SU-DHL-6 (cell line): ENCODE data around the gene RBCK1.

Source experiments
- H2AFZ ChIP-seq: fragments of 200-600 bp; sonication (generic); 2 replicates; pipeline ENCODE4 v1.6.1; 2014; ENCODE audit warnings: low read depth, mild to moderate bottlenecking, moderate library complexity, mixed read lengths, antibody characterized with exemption, low read length; ENCODE audit not compliant: severe bottlenecking
- H3F3A ChIP-seq: fragments of 200-600 bp; shearing (Covaris generic); 2 replicates; pipeline ENCODE4 v1.6.0; 2016; ENCODE audit warnings: antibody characterized with exemption, mild to moderate bottlenecking; ENCODE audit not compliant: insufficient read depth
- H3K27ac ChIP-seq: fragments of 200-600 bp; sonication (generic); 2 replicates; pipeline ENCODE4 v1.5.1; 2016; ENCODE audit warnings: low read depth, mild to moderate bottlenecking, low read length, moderate library complexity, mixed read lengths
- H3K27me3 ChIP-seq: fragments of 200-600 bp; sonication (generic), shearing (Covaris generic); 2 replicates; pipeline ENCODE4 v1.6.0; 2014; ENCODE audit warnings: mild to moderate bottlenecking, low read length
- H3K36me3 ChIP-seq: fragments of 200-600 bp; sonication (generic); 2 replicates; pipeline ENCODE4 v1.6.1; 2014; ENCODE audit warnings: mild to moderate bottlenecking, low read length, mixed read lengths
- H3K4me2 ChIP-seq: fragments of 300-600, 200-600 bp; shearing (Covaris generic), sonication (generic); 2 replicates; pipeline ENCODE4 v1.6.0; 2014; ENCODE audit warnings: low read length, low read depth, mild to moderate bottlenecking; ENCODE audit not compliant: poor library complexity, severe bottlenecking
- H3K4me3 ChIP-seq: fragments of 200-600 bp; sonication (generic); 2 replicates; pipeline ENCODE4 v1.5.1; 2014; ENCODE audit warnings: antibody characterized with exemption, low read length, mild to moderate bottlenecking, mixed read lengths; ENCODE audit not compliant: insufficient read depth, poor library complexity, severe bottlenecking
- H3K79me2 ChIP-seq: fragments of 200-600 bp; sonication (generic); 2 replicates; pipeline ENCODE4 v1.6.1; 2014; ENCODE audit warnings: mild to moderate bottlenecking, low read length, moderate library complexity; ENCODE audit not compliant: insufficient read depth
- H3K9ac ChIP-seq: fragments of 200-600 bp; sonication (generic); 2 replicates; pipeline ENCODE4 v1.7.0; 2014; ENCODE audit warnings: mild to moderate bottlenecking, low read length
- H3K9me2 ChIP-seq: fragments of 200-600 bp; sonication (generic); replicated peaks from 2 replicates; pipeline ENCODE4 v1.6.1; 2014; ENCODE audit warnings: low read length; ENCODE audit not compliant: insufficient read depth
- H3K9me3 ChIP-seq: fragments of 200-600 bp; sonication (generic); 2 replicates; pipeline ENCODE4 v1.6.1; 2014; ENCODE audit warnings: low read length, mixed read lengths; ENCODE audit not compliant: insufficient read depth
- H4K20me1 ChIP-seq: fragments of 200-600 bp; sonication (generic); 2 replicates; pipeline ENCODE4 v1.6.1; 2014; ENCODE audit warnings: low read depth, mild to moderate bottlenecking, antibody characterized with exemption, low read length, moderate library complexity, mixed read lengths
- CTCF ChIP-seq: fragments of 200-600 bp; sonication (generic); IDR thresholded peaks from one replicate; pipeline ENCODE4 v1.5.1; 2017; ENCODE audit warnings: antibody characterized with exemption, mild to moderate bottlenecking, low read length, moderate library complexity; ENCODE audit not compliant: insufficient read depth, poor library complexity, severe bottlenecking
- EZH2phosphoT487 ChIP-seq: fragments of 200-600 bp; sonication (generic), shearing (Covaris generic); conservative IDR thresholded peaks from 2 replicates; pipeline ENCODE4 v1.6.1; 2018; ENCODE audit warnings: mild to moderate bottlenecking, antibody characterized with exemption, low read length, moderate library complexity, mixed read lengths

The RBCK1 gene

GRCh38 chr20:418858-419365, 10.8 kb downstream of the RBCK1 start:
- no peak overlapping the region for H3K4me3 ChIP-seq
- no peaks in the 10 kb centered on the region for H3K9me3 ChIP-seq
- H3K9me2 ChIP-seq: no peaks in the 10 kb centered on the region
- H3K9ac ChIP-seq: peak overlapping the region; percentile 20; the same call in 1 of the 2 replicates
- no peak for TF ChIP-seq EZH2phosphoT487
- TF ChIP-seq CTCF: no peak
- peak overlapping the region; percentile 47 for H2AFZ ChIP-seq
- no peaks in the 10 kb centered on the region for H3K79me2 ChIP-seq
- peak overlapping the region; percentile 33; the same call in 1 of the 2 replicates for H3K27ac ChIP-seq
- H3K36me3 ChIP-seq: no peaks in the 10 kb centered on the region
- H3F3A ChIP-seq: no peaks in the 10 kb centered on the region
- H4K20me1 ChIP-seq: no peaks in the 10 kb centered on the region
- peak overlapping the region; percentile 36 for H3K4me2 ChIP-seq
- H3K27me3 ChIP-seq: no peaks in the 10 kb centered on the region

GRCh38 chr20:419556-420165, 11.6 kb downstream of the RBCK1 start:
- H3F3A ChIP-seq: peaks cover 3% of the 10 kb centered on the region; the same call in 1 of the 2 replicates
- TF ChIP-seq CTCF: no peak
- no peak for TF ChIP-seq EZH2phosphoT487
- H3K9ac ChIP-seq: peak overlapping the region; percentile 20; the same call in 1 of the 2 replicates
- no peak overlapping the region for H3K4me3 ChIP-seq
- H3K9me2 ChIP-seq: no peaks in the 10 kb centered on the region
- peak overlapping the region; percentile 47 for H2AFZ ChIP-seq
- H3K4me2 ChIP-seq: peak overlapping the region; percentile 36
- H3K36me3 ChIP-seq: no peaks in the 10 kb centered on the region
- no peaks in the 10 kb centered on the region for H4K20me1 ChIP-seq
- H3K27me3 ChIP-seq: no peaks in the 10 kb centered on the region
- no peaks in the 10 kb centered on the region for H3K9me3 ChIP-seq
- H3K27ac ChIP-seq: peak overlapping the region; percentile 33; the same call in 1 of the 2 replicates
- H3K79me2 ChIP-seq: no peaks in the 10 kb centered on the region

- H3K9ac ChIP-seq: no peak overlapping the region
- no peak overlapping the region for H3K4me3 ChIP-seq
- no peaks in the 10 kb centered on the region for H4K20me1 ChIP-seq
- peak overlapping the region; percentile 15; the same call in 1 of the 2 replicates for H3K27ac ChIP-seq
- H3K4me2 ChIP-seq: no peak overlapping the region
- no peaks in the 10 kb centered on the region for H3K79me2 ChIP-seq
- peaks cover 4% of the 10 kb centered on the region; the same call in 1 of the 2 replicates for H3F3A ChIP-seq
- no peaks in the 10 kb centered on the region for H3K36me3 ChIP-seq
- TF ChIP-seq EZH2phosphoT487 (no peak), CTCF (no peak)
- H3K27me3 ChIP-seq: no peaks in the 10 kb centered on the region
- no peak overlapping the region for H2AFZ ChIP-seq
- no peaks in the 10 kb centered on the region for H3K9me3 ChIP-seq
- no peaks in the 10 kb centered on the region for H3K9me2 ChIP-seq
Measured at GRCh38 chr20:420166-420620, 12.1 kb downstream of the RBCK1 start.
